Breast epithelium (tissue), 3 donors: ENCODE results near the gene ZNF536.

ENCODE experiments used
- CTCF ChIP-seq, 3 donors: fragments of 450-650 bp; IDR thresholded peaks; one replicate each; pipeline ENCODE4 v1.5.1; 2016 to 2017; ENCODE audit warnings: antibody characterized with exemption in 3 of 3, mild to moderate bottlenecking in 3 of 3, moderate library complexity in 3 of 3
- POLR2A ChIP-seq: fragments of 450-650 bp; IDR thresholded peaks from one replicate; pipeline ENCODE4 v1.6.1; 2016; ENCODE audit warnings: antibody characterized with exemption, mild to moderate bottlenecking, moderate library complexity
- POLR2AphosphoS5 ChIP-seq, 3 donors: sonication (generic); formaldehyde crosslinking; IDR thresholded peaks; one replicate each; pipeline ENCODE4 v1.6.1; 2017; ENCODE audit warnings: antibody characterized with exemption in 3 of 3

- TF ChIP-seq POLR2A (no peak), CTCF (IDR thresholded peaks at IDR 0.05) (no peak), POLR2AphosphoS5 (IDR thresholded peaks at IDR 0.05) (no peak)
Measured at GRCh38 chr19:30338041-30338456, 34.1 kb upstream of the ZNF536 start.
